Left lung (tissue), 10 donors: ENCODE results near the gene SBF1. TPM values are rescaled to one million over a fixed set of nuclear protein-coding genes. Genes with fewer than 3 reads are reported as not detected.

Experiments used
- ATAC-seq: fragments of 200-7000 bp; cut with Tn5 transposase; one replicate; pipeline ENCODE4 v1.9.1; 2020; ENCODE audit warnings: moderate library complexity
- DNase-seq, 4 donors: peaks; one replicate each; pipeline ENCODE4 v3.0.0-alpha.2; 2013 to 2020
- H3K27ac ChIP-seq, 2 donors: fragments of 200-600 bp; sonication (generic) in 1 of 2; one replicate each; pipeline versions ENCODE4 v1.5.0 to v1.8.0; 2020 to 2021
- H3K27me3 ChIP-seq, 2 donors: fragments of 200-600 bp; sonication (generic) in 1 of 2; one replicate each; pipeline versions ENCODE4 v1.5.0 to v1.8.0; 2020 to 2021
- H3K36me3 ChIP-seq, 2 donors: fragments of 200-600 bp; sonication (generic) in 1 of 2; one replicate each; pipeline versions ENCODE4 v1.5.0 to v1.8.0; 2020 to 2021
- H3K4me1 ChIP-seq, 2 donors: fragments of 200-600 bp; one replicate each; pipeline ENCODE4 v1.8.0; 2021
- H3K4me3 ChIP-seq, 2 donors: fragments of 200-600 bp; sonication (generic) in 1 of 2; one replicate each; pipeline versions ENCODE4 v1.5.0 to v1.8.0; 2020 to 2021; ENCODE audit warnings: mild to moderate bottlenecking in 1 of 2
- H3K9me3 ChIP-seq, 2 donors: fragments of 200-600 bp; sonication (generic) in 1 of 2; one replicate each; pipeline versions ENCODE4 v1.5.0 to v1.8.0; 2020 to 2021
- intact Hi-C, 2 donors: fragments of 100-400 bp; cut with DNase I; formaldehyde crosslinking; loops; one replicate each; pipeline versions ENCODE4 v1.11.2 to v1.14.2; 2022
- polyA plus RNA-seq, 6 donors: library from polyadenylated mRNA; unstranded; fragments of 120-200 nt; gene quantifications; one replicate each; pipeline ENCODE4 v1.2.1, GENCODE V29; 2013; ENCODE audit not compliant: insufficient read length in 6 of 6
- total RNA-seq, 2 donors: library from RNA; stranded (reverse); fragmentation: NEBNext Ultra II Directional; extraction: Animal tissue kit (Norgen Biotek cat#: 25700); gene quantifications; one replicate each; pipeline ENCODE4 v1.2.1, GENCODE V29; 2021
- TF ChIP-seq, protein P1 (sequence below), 2 donors: fragments of 200-600 bp; sonication (generic) in 1 of 2; IDR thresholded peaks; one replicate each; pipeline versions ENCODE4 v1.5.0 to v1.8.0; 2021; ENCODE audit warnings: antibody characterized with exemption in 2 of 2
- donor health status: DM: no; HTN: yes; CAD: no.
- donor health status: DM: no; HTN: no; CAD: no.

SBF1 gene
- total and polyA plus RNA-seq, 8 donors, result 31.6 to 69.9 (median 41.9) TPM

GRCh38 chr22:50488006-50488677 is 13.3 kb upstream of the SBF1 start:
- H3K4me3 ChIP-seq, result no peak overlapping the region
- no peaks in the 10 kb centered on the region for H3K9me3 ChIP-seq
- ATAC-seq (no peak), DNase-seq (no peak)
- TF ChIP-seq, protein P1, sequence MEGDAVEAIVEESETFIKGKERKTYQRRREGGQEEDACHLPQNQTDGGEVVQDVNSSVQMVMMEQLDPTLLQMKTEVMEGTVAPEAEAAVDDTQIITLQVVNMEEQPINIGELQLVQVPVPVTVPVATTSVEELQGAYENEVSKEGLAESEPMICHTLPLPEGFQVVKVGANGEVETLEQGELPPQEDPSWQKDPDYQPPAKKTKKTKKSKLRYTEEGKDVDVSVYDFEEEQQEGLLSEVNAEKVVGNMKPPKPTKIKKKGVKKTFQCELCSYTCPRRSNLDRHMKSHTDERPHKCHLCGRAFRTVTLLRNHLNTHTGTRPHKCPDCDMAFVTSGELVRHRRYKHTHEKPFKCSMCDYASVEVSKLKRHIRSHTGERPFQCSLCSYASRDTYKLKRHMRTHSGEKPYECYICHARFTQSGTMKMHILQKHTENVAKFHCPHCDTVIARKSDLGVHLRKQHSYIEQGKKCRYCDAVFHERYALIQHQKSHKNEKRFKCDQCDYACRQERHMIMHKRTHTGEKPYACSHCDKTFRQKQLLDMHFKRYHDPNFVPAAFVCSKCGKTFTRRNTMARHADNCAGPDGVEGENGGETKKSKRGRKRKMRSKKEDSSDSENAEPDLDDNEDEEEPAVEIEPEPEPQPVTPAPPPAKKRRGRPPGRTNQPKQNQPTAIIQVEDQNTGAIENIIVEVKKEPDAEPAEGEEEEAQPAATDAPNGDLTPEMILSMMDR (IDR thresholded peaks at IDR 0.05), result no peak
- H3K4me1 ChIP-seq, result no peaks in the 10 kb centered on the region
- H3K36me3 ChIP-seq, result no peaks in the 10 kb centered on the region
- peaks cover 0 to 58% of the 10 kb centered on the region in 2 donors for H3K27me3 ChIP-seq
- intact Hi-C loops, result no loop called here
- H3K27ac ChIP-seq, result no peak overlapping the region

GRCh38 chr22:50487290-50488005 is 12.6 kb upstream of the SBF1 start:
- ATAC-seq (no peak), DNase-seq (no peak)
- no peaks in the 10 kb centered on the region for H3K9me3 ChIP-seq
- peaks cover 0 to 65% of the 10 kb centered on the region in 2 donors for H3K27me3 ChIP-seq
- no peak overlapping the region for H3K4me3 ChIP-seq
- intact Hi-C loops, result no loop called here
- no peaks in the 10 kb centered on the region for H3K4me1 ChIP-seq
- TF ChIP-seq, protein P1 (IDR thresholded peaks at IDR 0.05), result no peak
- no peak overlapping the region for H3K27ac ChIP-seq
- H3K36me3 ChIP-seq, result no peaks in the 10 kb centered on the region

- intact Hi-C loops, result no loop called here
- no peaks in the 10 kb centered on the region for H3K9me3 ChIP-seq
These were observed 11.9 kb upstream of the SBF1 start, which contains the start of gene MIOX for GRCh38 chr22:50486561-50487289. TSS of gene MIOX (plus strand) at chr22:50486859. CDS start at chr22:50486898, 39 bp downstream.

DNA sequence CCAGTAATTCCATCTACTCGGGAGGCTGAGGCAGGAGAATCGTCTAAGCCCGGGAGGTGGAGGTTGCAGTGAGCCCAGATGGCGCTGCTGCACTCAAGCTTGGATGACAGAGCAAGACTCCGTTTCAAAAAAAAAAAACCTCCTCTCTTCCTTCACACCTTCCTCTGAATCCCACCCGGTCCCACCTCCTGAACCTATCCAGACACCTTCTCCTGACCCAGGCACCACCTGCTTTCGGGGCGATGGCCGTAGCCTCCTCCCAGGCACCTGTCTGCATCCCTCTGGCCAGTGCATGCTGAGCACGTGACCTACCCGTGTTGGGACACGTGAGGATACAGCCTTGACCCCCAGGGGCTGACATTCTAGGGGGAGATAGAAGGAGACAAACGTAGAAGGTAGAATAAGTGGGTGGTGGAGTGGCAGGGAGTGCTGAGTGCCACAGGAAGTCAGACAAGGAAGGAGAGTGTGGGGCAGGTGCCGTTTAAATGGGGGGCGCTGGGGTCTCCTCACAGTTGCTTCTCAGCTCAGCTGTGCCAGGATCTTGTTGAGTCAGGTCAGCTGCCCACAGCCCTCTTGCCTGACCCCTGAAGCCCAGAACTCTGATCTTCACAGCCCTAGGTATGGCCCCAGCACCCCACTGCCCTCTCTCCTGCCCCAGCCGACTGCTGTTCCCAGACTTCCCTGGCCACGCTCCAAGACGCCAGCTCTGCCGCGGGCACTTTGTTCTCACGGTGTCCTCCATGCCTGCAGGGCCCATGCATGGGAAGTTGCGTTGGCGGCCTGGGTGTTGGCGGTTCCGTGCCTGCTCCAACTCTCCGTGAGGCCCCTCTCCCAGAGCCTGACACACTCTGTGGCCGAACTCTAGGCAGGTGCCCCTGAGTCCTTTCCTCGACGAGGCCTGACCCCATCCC is 10.6 kb upstream of the SBF1 start:
- H3K9me3 ChIP-seq, result no peaks in the 10 kb centered on the region
- ATAC-seq (peak; percentile 37), DNase-seq (peak in 1 of 4 donors; percentile 84)
- H3K27me3 ChIP-seq, result peaks cover 18 to 84% of the 10 kb centered on the region in 2 donors
- H3K27ac ChIP-seq, result no peak overlapping the region
- intact Hi-C loops, result no loop called here
- TF ChIP-seq, protein P1 (IDR thresholded peaks at IDR 0.05), result no peak
- no peak overlapping the region for H3K4me3 ChIP-seq
- no peaks in the 10 kb centered on the region for H3K36me3 ChIP-seq
- peaks cover 5 to 15% of the 10 kb centered on the region in 2 donors for H3K4me1 ChIP-seq

More at GRCh38 chr22:50486561-50487289, 11.9 kb upstream of the SBF1 start, which contains the start of gene MIOX:
- TF ChIP-seq, protein P1 (IDR thresholded peaks at IDR 0.05), result no peak
- Histone ChIP-seq H3K4me1 (peaks cover 0 to 7% of the 10 kb centered on the region in 2 donors), H3K27ac (no peak within 1 kb of the TSS), H3K4me3 (no peak within 1 kb of the TSS), H3K27me3 (peaks cover 6 to 72% of the 10 kb centered on the region in 2 donors), H3K36me3 (no peaks in the 10 kb centered on the region)
- peak in 1 of 4 donors; percentile 68 for DNase-seq
- ATAC-seq, result no peak
